Skin epidermis (tissue), 12 donors: ENCODE measurements around the gene SLBP.

ENCODE experiments used
- H3K27ac ChIP-seq, 21 experiments: fragments of 200-600 bp; sonication (generic) in 11 of 21; one replicate each; pipeline ENCODE4 v1.5.0; 2020; ENCODE audit warnings: mild to moderate bottlenecking in 3 of 21, inconsistent platforms in 2 of 21, moderate library complexity in 2 of 21
- H3K4me3 ChIP-seq, 7 experiments: fragments of 200-600 bp; sonication (generic) in 2 of 7; one replicate each; pipeline ENCODE4 v1.5.0; 2020; ENCODE audit warnings: inconsistent platforms in 2 of 7, mild to moderate bottlenecking in 2 of 7, moderate library complexity in 1 of 7

Gene SLBP

DNA sequence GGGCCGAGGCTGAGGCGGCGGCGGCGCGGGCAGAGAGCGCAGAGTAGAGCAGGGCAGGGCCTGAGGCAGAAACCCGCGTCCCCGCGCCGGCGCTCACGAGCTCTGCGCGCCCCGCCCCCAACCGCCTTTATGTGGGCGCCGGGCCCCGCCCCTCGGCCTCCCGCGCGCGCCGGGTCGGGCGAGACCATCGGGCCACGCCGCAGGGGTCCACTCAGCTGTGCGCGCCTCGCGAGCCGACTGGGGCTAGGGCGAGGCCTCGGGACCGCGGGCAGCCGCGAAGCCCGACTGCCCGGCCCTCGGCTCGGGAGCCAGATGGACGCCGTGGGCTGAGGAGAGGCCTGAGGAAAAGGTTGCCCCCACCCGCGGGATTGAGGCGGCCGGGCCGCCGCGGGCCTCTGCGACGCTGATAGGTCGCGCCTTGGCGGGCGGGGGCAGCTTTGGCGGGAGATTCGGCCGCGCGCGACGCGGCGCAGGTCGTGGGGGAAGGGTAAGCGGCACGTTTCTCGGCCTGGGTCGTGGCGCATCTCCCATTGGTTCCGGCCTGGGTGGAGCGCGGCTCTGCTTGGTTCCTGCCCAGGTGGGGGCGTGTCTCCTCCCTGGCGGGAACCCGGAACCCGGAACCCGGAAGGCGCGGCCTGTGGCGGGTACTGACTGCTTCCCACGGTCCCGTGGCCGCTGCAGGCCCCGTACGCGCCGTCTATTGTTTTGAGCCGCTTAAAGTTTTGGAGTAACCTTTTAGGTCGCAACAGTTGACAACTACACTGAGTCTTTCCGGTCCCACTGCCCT lies at the start of gene SLBP:
TSS of gene SLBP (minus strand) at position 104 of the 787 bp plus-strand sequence. CDS start 131 bp downstream, outside the sequence.
- H3K4me3 ChIP-seq, result peak within 1 kb of the TSS; percentile 61 to 96 (median 81)

DNA sequence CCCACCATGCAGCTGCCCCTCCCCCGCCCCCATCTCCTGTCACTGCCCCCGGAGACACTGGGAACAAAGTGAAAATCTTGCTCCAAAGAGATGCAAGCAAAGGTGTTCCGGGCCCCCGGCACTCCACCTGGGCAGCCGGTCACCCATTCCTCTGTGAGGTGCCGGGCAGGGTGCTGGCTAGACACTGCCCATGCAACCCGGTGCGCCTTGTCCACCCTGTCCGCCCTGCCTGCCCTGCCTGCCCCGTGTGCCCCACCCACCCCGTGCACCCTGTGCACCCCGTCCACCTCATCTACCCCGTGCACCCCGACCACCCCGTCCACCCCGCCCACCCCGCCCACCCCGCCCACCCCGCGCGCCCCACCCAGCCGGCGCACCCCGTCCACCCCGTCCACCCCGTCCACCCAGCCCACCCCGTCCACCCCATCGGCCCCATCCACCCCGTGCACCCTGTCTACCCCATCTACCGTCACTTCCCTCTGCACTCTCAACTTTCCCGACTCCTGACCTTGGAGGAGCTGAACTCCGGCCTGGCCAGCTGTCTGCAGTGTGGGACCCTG lies 49.1 kb upstream of the SLBP start:
- H3K4me3 ChIP-seq, result no peak overlapping the region
- H3K27ac ChIP-seq, result peak overlapping the region in 2 of 21 experiments; percentile 37 to 50

More for the DNA sequence above, at the start of gene SLBP:
- peak within 1 kb of the TSS; percentile 97 to 100 (median 99) for H3K27ac ChIP-seq

DNA sequence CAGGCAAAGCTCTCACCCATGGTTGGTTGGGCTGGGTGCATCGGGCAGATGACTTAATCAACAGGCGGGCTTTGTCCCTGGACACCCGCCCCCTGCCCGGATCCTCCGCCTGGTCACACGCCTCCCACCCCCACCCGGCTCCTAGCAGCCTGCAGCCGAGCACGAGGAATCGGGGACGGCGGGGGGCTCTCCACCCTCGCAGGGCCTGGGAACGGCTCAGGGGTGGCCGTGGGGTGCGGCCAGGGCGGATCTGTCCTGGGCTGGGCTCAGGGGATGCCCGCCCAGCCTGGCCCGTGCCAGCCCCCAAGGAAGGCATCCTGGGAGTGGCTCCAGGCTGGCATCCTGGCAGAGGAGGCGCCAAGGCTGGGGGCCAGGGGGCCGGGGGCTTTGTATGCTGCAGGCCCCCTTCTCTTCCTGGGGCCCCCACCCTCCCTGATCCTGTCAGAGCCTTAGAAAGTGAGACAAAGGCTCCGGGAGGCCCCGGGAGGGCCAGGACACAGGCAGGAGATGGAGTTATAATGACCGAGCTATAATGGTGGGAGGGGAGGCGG lies 48.5 kb upstream of the SLBP start:
- Histone ChIP-seq H3K27ac (peak overlapping the region in 5 of 21 experiments; percentile 42 to 80 (median 58)), H3K4me3 (no peak overlapping the region)

DNA sequence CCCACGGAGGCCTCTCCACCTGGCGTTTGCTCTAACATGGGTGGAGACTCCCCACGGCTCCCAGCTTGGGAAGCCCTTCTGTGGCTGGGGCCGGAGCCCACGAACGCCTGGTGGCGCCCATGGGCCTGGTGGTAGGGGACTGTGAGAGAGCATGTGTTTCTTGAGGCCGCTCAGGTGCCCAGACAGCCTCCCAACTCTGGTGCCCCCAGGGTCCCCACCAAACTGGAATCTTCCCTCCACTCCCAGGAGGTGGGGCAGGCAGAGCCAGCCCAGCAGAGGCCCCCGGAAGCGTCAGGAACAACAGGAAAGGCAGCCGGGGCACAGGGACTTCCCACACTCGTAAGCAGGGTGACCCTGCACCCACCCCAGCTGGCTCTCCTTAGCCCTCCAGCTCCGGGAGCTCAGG lies 47.7 kb upstream of the SLBP start:
- H3K4me3 ChIP-seq, result no peak overlapping the region
- peak overlapping the region in 8 of 21 experiments; percentile 31 to 80 (median 46) for H3K27ac ChIP-seq

DNA sequence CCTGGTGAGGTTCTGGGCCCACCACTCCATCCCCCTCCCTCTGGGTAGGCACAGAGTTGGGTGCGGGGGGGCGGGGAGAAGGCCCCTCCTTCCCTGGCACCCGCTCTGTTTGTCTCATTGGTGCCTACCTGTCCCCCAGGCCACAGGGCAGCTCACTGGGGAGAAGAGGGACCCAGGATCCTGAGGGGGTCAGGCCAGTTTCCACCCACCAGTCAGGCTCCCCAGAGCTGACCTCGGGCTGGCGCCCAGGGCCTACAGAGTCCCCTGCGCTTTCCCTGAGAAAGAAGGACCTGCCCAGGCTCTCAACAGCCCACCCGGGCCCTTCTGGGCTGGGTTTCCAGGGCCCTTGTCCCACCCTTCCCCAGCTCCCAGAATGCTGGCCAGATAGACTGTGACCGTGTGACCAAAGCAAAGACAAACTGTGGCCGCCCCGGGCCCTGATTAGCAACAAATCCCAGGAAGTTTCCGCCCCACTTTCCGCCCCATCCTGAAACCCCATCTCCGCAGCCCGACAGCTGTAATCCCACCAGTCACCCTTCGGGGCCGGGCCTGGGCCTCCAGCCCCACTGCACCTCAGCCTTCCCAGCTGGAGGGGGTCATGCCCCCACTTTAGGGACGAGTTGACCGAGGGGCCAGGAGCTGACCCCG lies 47.2 kb upstream of the SLBP start:
- Histone ChIP-seq H3K27ac (peak overlapping the region in 9 of 21 experiments; percentile 6 to 80 (median 40)), H3K4me3 (no peak overlapping the region)

DNA sequence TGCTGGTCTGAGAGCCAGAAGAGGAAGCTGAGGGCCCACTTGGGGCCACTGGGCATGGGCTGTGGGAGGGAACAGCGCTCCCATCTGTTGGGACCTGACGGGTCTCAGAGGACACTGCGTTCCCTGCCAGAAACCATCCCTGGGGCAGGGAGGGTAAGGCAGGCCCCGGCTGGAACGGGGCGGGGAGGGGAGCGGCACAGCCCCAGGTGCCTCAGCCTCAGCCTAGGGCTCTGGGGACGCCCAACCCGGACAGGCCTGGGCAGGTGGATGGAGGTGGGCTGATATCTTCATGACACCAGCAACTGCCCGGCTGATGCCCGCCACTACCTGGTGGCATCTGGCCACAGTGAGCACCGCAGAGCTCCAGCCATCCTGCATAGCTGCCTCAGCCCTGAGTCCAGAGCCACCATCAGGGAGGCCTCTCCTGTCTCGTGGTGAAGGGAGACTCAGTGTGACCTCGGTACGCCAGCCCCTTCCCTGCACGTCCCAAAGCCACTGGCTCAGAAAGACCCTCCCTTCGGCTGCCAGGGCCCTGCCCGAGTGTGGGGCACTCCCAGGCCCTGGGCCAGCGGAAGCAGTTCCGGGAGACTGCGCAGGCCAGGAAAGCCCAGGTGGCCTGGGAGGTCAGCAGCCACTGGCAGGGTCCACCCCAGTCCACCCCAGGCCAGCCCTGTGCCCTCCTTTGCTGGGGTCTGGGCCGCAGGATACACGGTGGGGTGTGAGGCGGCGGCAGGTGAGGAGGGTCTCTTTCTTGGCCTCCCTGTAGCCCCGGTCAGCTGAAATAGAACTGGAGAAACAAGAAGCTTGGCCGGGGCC lies 46.4 kb upstream of the SLBP start:
- Histone ChIP-seq H3K27ac (peak overlapping the region in 9 of 21 experiments; percentile 6 to 80 (median 40)), H3K4me3 (no peak overlapping the region)

DNA sequence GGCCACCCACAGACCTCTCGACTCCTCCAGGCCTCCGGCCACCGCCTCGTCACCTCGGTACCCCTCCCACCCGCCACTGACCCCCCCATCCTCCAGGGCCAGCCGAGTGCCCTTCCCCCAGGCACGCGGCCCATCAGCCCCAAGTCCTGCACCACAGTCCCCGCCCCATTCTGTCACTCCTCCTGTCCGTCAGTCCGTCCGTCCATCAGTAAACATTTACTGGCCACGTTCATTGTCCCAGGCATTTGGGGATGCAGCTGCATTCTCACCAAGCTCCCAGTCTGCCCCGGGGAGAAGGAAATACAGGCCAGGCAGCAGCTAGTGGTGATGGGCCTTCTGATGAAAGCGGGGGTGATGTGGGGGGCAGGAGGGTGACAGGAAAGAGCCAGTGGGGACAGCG lies 45.7 kb upstream of the SLBP start:
- Histone ChIP-seq H3K4me3 (no peak overlapping the region), H3K27ac (peak overlapping the region in 4 of 21 experiments; percentile 40 to 80 (median 56))

DNA sequence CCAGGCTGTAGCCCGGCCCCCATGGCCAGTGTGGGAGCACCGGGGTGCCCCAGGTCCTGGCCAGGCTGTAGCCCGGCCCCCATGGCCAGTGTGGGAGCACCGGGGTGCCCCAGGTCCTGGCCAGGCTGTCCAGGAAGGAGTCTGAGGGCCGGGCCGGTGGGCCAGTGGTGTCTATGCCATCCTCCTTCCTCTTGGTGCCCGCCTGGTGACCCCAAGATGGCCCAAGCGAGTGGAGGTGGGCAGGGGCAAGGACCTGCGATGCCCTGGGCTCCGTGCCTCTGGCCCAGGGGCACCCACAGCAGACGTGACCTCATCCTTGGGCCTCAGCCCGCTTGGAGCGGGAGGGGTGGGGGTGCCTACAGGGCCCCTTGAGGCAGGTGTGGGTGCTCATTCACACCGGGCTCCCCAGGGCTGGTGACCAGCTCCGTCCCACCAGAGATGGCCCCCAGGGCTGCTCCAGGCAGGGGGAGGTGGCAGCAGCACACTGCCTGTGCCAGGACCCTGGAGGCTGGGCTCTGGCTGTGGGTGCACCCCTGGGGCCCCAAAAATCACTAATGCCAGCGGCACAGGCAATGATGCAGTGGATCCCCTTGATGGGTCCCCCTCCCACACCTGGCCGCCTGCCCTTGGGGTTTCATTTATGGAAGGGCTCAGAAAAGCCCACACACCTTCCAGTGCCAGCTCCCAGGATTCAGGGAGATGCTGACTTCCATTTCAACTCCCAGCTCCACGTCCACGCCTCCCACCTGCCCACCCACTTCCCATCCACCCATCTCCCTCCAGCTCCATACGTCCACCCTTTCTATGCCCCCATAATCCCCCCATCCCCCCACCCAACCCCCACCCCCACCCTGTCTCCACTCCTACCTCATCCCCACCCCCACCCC lies 45.0 kb upstream of the SLBP start:
- Histone ChIP-seq H3K4me3 (no peak overlapping the region), H3K27ac (peak overlapping the region in 2 of 21 experiments; percentile 32 to 89)

DNA sequence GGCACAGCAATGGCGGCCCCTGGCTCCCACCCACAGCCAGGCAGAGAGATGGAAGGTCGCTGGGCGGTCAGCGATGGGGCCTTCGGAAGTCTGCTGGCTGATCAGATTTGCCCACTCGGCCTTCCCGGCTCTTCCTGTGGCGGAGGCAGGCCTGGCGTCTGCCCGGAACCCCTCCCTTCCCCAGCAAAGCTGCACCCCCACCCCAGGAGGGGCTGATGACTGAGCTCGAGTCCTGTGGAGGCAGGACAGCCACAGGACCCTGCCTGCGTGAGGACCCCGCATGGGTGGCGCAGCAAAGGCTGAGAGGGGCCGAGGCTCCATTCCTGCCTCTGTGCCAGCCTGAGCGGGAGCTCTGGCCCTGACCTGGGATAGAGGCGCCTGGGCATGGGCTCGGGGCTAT lies 44.0 kb upstream of the SLBP start:
- Histone ChIP-seq H3K27ac (peak overlapping the region in 5 of 21 experiments; percentile 32 to 89 (median 38)), H3K4me3 (no peak overlapping the region)

DNA sequence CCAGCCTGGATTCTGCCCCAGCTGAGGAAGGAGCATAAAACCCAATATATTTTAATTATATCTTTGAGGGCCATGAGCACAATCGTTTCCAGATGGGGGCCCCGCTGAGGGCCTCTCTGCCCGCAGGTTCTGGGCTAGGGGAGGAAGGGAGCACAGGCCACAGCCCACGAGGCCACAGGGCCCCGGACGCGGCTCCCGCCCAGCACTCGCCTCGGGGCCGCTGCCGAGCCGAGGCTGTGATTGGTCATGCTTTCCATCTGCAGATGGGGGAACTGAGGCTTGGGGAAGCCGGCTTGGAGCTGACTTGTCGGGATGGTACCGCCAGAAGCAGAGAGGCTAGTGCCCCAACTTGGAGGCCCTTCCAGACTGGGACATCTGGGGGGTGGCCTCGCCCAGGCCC lies 43.2 kb upstream of the SLBP start:
- Histone ChIP-seq H3K27ac (peak overlapping the region in 7 of 21 experiments; percentile 6 to 89 (median 38)), H3K4me3 (no peak overlapping the region)

DNA sequence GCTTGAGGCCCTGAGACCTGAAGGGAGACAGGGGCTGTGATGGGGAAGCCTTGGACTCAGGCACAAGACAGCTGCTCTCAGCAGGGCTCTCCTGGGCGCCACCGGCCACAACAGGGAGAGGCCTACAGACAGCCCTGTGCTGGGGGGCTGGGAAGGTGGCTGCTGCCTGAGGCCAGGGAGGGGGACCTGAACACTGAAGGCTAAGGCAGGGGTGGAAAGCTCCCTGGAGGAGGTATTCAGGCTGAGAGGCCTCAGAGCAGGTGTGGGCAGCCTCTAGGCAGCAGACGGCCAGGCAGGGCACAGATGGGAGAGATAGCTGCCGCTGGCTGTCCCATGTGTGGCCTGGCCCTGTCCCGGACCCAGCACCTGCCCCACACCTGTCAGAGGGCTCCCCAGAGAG lies 42.2 kb upstream of the SLBP start:
- H3K4me3 ChIP-seq, result no peak overlapping the region
- peak overlapping the region in 12 of 21 experiments; percentile 23 to 89 (median 73) for H3K27ac ChIP-seq

DNA sequence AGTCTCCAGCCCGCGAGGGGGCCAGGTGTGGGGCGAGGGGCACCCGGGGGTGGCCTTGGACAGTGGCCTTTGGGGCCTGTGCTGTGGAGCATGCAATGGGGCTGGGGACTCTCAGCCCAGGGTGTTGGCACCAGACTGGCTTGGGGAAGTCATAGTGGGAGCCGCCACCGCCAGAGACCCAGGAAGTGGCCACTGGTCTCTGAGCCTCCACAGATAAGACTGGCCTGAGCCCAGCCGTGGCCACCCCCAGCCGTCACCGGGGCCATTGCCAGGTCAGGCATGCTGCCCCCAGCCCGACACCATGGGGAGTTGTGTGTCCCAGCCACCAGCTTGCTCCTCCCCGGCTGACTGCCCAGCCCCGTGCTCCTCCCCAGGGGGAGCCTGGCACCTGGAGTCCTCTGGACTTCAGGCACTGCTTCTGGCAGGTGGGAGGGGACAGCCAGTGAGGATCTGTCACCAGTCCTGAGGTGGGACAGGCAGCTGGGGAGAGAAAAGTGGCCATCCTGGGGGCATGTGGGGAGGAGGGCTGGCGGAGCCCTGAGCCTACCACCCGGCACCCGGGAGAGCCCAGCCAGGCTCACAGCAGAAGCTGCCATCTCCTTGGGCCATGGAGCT lies 41.7 kb upstream of the SLBP start:
- Histone ChIP-seq H3K27ac (peak overlapping the region in 15 of 21 experiments; percentile 35 to 89 (median 70)), H3K4me3 (no peak overlapping the region)

DNA sequence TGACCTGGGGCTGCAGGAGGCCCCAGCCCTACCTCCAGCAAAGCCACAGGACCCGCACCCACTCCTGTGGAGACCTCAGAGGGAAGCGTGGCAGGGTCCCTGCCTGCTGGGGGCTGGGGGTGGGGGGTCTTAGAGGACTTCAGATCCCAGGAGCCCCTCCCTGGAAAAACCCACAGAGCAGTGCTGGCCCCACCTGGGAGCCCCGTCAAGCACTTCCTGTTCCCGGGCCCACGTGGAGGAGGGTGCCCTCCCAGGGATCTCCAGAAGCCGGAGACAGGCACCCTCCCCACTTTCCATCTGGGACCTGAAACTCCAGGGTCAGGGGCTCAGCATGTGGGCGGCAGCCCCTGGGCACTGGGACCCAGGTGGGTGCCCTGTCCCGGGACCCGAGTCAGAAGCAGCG lies 41.2 kb upstream of the SLBP start:
- peak overlapping the region in 19 of 21 experiments; percentile 24 to 89 (median 67) for H3K27ac ChIP-seq

DNA sequence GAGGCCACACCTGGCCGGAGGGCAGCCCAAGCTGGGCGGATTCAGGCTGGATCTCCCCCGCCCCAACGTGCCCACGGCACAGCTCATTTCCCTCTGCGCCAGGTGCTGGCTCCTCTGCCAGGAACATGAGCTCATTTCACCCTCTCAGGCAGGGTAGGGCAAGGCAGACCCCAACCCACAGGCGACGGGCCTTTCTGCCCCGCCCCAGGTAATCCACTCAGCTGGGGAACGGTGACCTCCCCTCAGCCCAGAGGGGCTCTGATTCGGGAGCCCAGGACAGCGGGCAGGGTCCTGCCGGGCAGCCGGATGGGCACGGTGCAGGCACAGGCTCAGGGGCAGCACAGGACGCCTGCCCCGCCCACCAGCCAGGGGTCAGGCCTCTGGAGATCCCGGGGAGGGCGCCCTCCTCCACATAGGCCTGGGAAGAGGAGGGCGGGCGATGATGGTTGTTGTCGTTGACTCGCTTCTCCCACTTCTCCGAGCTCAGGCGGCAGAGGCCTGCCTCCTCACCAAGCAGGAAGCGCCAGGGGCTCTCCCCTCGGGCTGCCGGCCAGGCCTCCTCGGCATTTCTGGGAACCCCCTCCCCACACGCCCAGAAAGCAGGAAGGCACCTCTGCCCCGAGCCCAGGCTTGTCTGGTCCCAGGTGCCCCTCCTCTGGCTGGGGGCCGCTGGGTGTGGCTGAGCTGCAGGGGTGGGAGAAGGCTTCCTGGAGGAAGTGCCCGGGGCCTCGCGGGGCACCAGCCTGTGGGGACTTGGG lies 40.3 kb upstream of the SLBP start:
- H3K27ac ChIP-seq, result peak overlapping the region in 20 of 21 experiments; percentile 14 to 89 (median 65)
- no peak overlapping the region for H3K4me3 ChIP-seq

More for the DNA sequence above, 41.2 kb upstream of the SLBP start:
- no peak overlapping the region for H3K4me3 ChIP-seq

DNA sequence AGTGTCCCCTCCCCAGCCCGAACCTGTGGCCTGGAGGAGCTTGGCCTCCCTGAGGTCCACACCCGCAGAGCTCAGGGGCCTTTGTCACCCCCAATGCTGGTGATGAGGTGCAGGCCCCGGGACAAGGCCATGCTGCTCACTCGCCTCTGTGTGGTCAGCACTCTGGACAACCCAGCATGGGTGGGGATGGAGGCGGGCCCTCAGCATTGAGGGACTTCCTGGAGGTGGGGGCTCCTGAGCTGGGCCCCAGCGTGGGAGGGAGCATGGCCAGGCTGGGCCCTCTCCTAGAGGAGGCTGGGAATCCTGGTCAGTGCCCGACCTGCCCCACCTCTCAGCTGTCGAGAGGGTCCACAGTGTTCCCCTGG lies 39.8 kb upstream of the SLBP start:
- H3K4me3 ChIP-seq, result no peak overlapping the region

DNA sequence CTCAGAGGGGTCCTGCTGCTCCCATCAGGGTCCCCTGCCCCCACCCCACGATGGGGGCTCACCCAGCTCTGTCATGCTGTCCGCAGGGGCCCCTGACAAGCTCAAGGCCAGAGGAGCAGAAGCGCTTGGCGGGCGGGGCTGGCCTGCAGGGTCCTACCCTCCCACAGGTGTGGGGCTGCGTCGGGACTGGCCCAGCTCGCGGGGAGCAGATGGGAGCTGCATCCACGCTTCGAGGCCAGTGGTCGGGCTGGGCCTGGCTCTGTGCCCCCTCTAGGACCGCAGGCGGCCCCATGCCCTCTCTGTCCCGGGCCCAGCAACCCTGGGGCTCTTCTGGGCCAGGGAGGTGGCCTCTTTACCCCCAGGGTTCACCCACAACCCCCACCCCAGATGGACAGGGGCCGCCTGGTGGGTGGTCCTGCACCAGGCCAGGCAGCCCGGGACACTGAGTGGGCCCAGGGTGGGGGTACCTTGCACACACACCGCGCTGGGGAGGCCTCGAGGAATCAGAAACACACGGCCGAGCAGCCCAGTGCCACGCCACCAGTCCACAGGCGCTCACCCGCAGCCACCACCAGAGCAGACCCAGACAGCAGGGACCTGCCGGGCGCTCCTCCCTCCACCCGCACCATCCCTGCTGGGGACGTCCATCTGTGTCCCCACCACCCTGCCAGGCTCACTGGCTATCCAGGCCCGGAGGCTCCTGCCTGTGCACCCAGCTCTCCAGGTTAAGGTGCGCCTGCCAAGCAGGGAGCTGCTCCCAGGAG lies 39.2 kb upstream of the SLBP start:
- Histone ChIP-seq H3K27ac (peak overlapping the region in 15 of 21 experiments; percentile 14 to 89 (median 67)), H3K4me3 (no peak overlapping the region)

More for the DNA sequence above, 39.8 kb upstream of the SLBP start:
- H3K27ac ChIP-seq, result peak overlapping the region in 18 of 21 experiments; percentile 14 to 89 (median 65)
